ENCODE results near the gene CDH7. TPM values are rescaled to one million over a fixed set of nuclear protein-coding genes. Genes with fewer than 3 reads are reported as not detected.

CDH7 gene
- total RNA-seq (ENCODE audit: low replicate concordance): not detected in 2 replicates

GRCh38 chr18:65750389-65751154, at the start of gene CDH7:
TSS of gene CDH7 (plus strand) at chr18:65751012. CDS start at chr18:65762843, 11,831 bp downstream.
- TF ChIP-seq CTCF (IDR thresholded peaks at IDR 0.05; ENCODE audit: insufficient read depth, low read length): no peak
- no peak for DNase-seq (ENCODE audit: low read depth)
- no peak within 1 kb of the TSS for H3K4me3 ChIP-seq (ENCODE audit: low read depth, low read length)

GRCh38 chr18:65704046-65704445, 46.8 kb upstream of the CDH7 start:
- TF ChIP-seq CTCF (IDR thresholded peaks at IDR 0.05; ENCODE audit: insufficient read depth, low read length): no peak
- H3K4me3 ChIP-seq (ENCODE audit: low read depth, low read length): no peak overlapping the region
- no peak for DNase-seq (ENCODE audit: low read depth)

GRCh38 chr18:65706646-65707045, 44.2 kb upstream of the CDH7 start:
- DNase-seq (ENCODE audit: low read depth): no peak
- no peak for TF ChIP-seq CTCF (IDR thresholded peaks at IDR 0.05; ENCODE audit: insufficient read depth, low read length)
- no peak overlapping the region for H3K4me3 ChIP-seq (ENCODE audit: low read depth, low read length)

GRCh38 chr18:65711493-65711892, 39.3 kb upstream of the CDH7 start:
- TF ChIP-seq CTCF (IDR thresholded peaks at IDR 0.05; ENCODE audit: insufficient read depth, low read length): no peak
- DNase-seq (ENCODE audit: low read depth): no peak
- H3K4me3 ChIP-seq (ENCODE audit: low read depth, low read length): no peak overlapping the region

GRCh38 chr18:65721619-65722018, 29.2 kb upstream of the CDH7 start:
- no peak overlapping the region for H3K4me3 ChIP-seq (ENCODE audit: low read depth, low read length)
- TF ChIP-seq CTCF (IDR thresholded peaks at IDR 0.05; ENCODE audit: insufficient read depth, low read length): no peak
- DNase-seq (ENCODE audit: low read depth): no peak

- DNase-seq (ENCODE audit: low read depth): no peak
- no peak for TF ChIP-seq CTCF (IDR thresholded peaks at IDR 0.05; ENCODE audit: insufficient read depth, low read length)
- H3K4me3 ChIP-seq (ENCODE audit: low read depth, low read length): no peak overlapping the region
Observed at GRCh38 chr18:65725251-65726050, 25.4 kb upstream of the CDH7 start.
